Fibroblast of skin of scalp (primary cell): ENCODE measurements around the gene LRWD1.
"Not testable (repeated sequence)": the region's sequence is repeated elsewhere in the genome, so short reads cannot be mapped to it uniquely, and the experiment has no call there.

ENCODE experiments used
- DNase-seq: peaks from one replicate; pipeline ENCODE4 v3.0.0-alpha.2; 2013

The LRWD1 gene

GRCh38 chr7:102444961-102445673 is 19.7 kb upstream of the LRWD1 start:
- no peak for DNase-seq

- DNase-seq = no peak
Observed at GRCh38 chr7:102445674-102446071, 19.1 kb upstream of the LRWD1 start.

GRCh38 chr7:102446387-102447156 is 18.2 kb upstream of the LRWD1 start:
- no peak for DNase-seq

GRCh38 chr7:102447311-102447710 is 17.5 kb upstream of the LRWD1 start:
- no peak for DNase-seq

- DNase-seq = no peak
Observed at GRCh38 chr7:102449136-102449535, 15.6 kb upstream of the LRWD1 start.

GRCh38 chr7:102450242-102450641 is 14.5 kb upstream of the LRWD1 start:
- DNase-seq = no peak

GRCh38 chr7:102451371-102452054 is 13.3 kb upstream of the LRWD1 start:
- DNase-seq = no peak

- DNase-seq = no peak
Observed at GRCh38 chr7:102452451-102452850, 12.3 kb upstream of the LRWD1 start.

- no peak for DNase-seq
Observed at GRCh38 chr7:102453319-102453718, 11.5 kb upstream of the LRWD1 start.

GRCh38 chr7:102454468-102454867 is 10.3 kb upstream of the LRWD1 start:
- DNase-seq = no peak

GRCh38 chr7:102454932-102455331 is 9.9 kb upstream of the LRWD1 start:
- DNase-seq = not testable (repeated sequence)

GRCh38 chr7:102455596-102455995 is 9.2 kb upstream of the LRWD1 start:
- DNase-seq = no peak

- DNase-seq = no peak
Observed at GRCh38 chr7:102456327-102456726, 8.5 kb upstream of the LRWD1 start.

- DNase-seq = no peak
Observed at GRCh38 chr7:102457352-102457924, 7.3 kb upstream of the LRWD1 start.

- no peak for DNase-seq
Observed at GRCh38 chr7:102459221-102459844, 5.5 kb upstream of the LRWD1 start.

- no peak for DNase-seq
Observed at GRCh38 chr7:102460467-102460866, 4.3 kb upstream of the LRWD1 start.

- no peak for DNase-seq
Observed at GRCh38 chr7:102463841-102464576, 775 bp upstream of the LRWD1 start.

- DNase-seq = no peak
Observed at GRCh38 chr7:102466097-102466496, 1.3 kb downstream of the LRWD1 start.

- DNase-seq = no peak
Observed at GRCh38 chr7:102467581-102468477, 3.0 kb downstream of the LRWD1 start.

GRCh38 chr7:102468478-102469350 is 3.9 kb downstream of the LRWD1 start:
- DNase-seq = no peak
